ENCODE data around the gene LRRC28.

DNA sequence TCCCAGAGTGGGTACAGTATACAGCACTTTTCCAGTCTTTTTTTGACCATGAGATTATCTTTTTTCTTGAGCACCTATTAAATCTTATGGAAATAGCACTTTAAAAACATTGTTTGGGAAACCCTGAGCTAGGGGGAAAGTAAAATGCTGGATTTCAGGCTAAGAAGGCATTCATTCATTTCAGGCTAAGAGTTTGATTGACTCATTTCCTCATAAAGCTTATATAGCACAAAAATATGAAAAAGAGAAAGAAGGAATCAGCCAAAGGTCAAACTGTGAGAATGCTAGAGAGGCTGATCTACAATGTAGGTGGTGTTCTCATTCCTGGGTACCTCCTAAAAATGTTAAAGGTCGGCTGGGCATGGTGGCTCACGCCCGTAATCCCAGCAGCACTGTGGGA is 12.4 kb upstream of the LRRC28 start:
- TF ChIP-seq, protein P1, sequence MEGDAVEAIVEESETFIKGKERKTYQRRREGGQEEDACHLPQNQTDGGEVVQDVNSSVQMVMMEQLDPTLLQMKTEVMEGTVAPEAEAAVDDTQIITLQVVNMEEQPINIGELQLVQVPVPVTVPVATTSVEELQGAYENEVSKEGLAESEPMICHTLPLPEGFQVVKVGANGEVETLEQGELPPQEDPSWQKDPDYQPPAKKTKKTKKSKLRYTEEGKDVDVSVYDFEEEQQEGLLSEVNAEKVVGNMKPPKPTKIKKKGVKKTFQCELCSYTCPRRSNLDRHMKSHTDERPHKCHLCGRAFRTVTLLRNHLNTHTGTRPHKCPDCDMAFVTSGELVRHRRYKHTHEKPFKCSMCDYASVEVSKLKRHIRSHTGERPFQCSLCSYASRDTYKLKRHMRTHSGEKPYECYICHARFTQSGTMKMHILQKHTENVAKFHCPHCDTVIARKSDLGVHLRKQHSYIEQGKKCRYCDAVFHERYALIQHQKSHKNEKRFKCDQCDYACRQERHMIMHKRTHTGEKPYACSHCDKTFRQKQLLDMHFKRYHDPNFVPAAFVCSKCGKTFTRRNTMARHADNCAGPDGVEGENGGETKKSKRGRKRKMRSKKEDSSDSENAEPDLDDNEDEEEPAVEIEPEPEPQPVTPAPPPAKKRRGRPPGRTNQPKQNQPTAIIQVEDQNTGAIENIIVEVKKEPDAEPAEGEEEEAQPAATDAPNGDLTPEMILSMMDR (IDR thresholded peaks at IDR 0.05), result no peak
- TF ChIP-seq EZH2 (IDR thresholded peaks at IDR 0.05; ENCODE audit: borderline replicate concordance, insufficient read depth, low read depth, low read length, poor library complexity, severe bottlenecking), result no peak
